Measurements from ENCODE around the gene FIP1L1.
"Not testable (repeated sequence)": the region's sequence is repeated elsewhere in the genome, so short reads cannot be mapped to it uniquely, and the experiment has no call there.

FIP1L1 gene

DNA sequence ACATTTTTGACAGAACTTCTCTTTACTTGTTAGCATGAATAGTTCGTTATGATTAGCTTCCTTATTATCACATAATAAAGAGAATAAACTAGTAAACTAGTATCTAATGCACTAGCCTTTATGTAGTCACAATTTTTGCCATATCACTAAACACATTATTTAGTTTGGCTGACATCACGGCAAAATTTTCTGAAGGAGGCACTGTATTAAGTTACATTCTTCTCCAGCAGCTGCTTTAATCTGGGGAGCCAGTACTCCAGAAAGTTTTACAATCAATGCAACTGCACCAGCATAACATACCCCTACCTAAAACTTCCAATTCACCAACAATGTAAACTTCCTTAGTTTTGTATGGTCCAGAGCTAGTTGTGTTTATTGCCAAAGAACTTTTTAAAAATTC is 87.8 kb downstream of the FIP1L1 start:
- no peaks in the 10 kb centered on the region for H3K9me3 ChIP-seq
- H3K27ac ChIP-seq = no peak overlapping the region
- no peaks in the 10 kb centered on the region for H3K27me3 ChIP-seq
- H3K4me1 ChIP-seq (ENCODE audit: control insufficient read depth in 1 of 2, insufficient read depth in 1 of 2, low read depth in 1 of 2, low read length in 1 of 2) = no peaks in the 10 kb centered on the region
- H3K36me3 ChIP-seq = peaks cover 30% of the 10 kb centered on the region
- TF ChIP-seq, protein P1, sequence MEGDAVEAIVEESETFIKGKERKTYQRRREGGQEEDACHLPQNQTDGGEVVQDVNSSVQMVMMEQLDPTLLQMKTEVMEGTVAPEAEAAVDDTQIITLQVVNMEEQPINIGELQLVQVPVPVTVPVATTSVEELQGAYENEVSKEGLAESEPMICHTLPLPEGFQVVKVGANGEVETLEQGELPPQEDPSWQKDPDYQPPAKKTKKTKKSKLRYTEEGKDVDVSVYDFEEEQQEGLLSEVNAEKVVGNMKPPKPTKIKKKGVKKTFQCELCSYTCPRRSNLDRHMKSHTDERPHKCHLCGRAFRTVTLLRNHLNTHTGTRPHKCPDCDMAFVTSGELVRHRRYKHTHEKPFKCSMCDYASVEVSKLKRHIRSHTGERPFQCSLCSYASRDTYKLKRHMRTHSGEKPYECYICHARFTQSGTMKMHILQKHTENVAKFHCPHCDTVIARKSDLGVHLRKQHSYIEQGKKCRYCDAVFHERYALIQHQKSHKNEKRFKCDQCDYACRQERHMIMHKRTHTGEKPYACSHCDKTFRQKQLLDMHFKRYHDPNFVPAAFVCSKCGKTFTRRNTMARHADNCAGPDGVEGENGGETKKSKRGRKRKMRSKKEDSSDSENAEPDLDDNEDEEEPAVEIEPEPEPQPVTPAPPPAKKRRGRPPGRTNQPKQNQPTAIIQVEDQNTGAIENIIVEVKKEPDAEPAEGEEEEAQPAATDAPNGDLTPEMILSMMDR (IDR thresholded peaks at IDR 0.05) = no peak
- H3K4me3 ChIP-seq (ENCODE audit: low read depth in 1 of 2, low read length in 1 of 2) = no peak overlapping the region

DNA sequence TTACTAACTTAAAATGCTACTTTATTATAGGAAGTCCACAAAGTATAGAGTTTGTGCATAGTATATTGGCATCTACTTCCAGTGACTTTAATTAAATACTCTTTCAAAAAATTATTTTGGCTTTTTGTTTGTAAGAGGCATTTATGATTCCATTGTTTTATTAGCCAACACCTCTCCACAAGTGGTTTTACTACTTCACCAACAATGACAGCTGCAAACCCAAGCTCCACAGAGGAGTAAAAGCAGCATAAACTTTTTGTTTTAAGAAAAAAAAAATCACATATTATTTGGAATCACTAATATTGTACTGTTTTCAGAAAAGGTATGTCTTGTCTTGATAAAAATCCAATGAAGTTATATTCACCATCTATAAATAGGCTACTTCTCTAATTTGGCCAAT is 88.5 kb downstream of the FIP1L1 start:
- TF ChIP-seq, protein P1 (IDR thresholded peaks at IDR 0.05) = no peak
- Histone ChIP-seq H3K27ac (no peak overlapping the region), H3K27me3 (no peaks in the 10 kb centered on the region), H3K36me3 (peaks cover 24% of the 10 kb centered on the region), H3K4me3 (ENCODE audit: low read depth in 1 of 2, low read length in 1 of 2) (no peak overlapping the region), H3K9me3 (no peaks in the 10 kb centered on the region), H3K4me1 (ENCODE audit: control insufficient read depth in 1 of 2, insufficient read depth in 1 of 2, low read depth in 1 of 2, low read length in 1 of 2) (no peaks in the 10 kb centered on the region)

DNA sequence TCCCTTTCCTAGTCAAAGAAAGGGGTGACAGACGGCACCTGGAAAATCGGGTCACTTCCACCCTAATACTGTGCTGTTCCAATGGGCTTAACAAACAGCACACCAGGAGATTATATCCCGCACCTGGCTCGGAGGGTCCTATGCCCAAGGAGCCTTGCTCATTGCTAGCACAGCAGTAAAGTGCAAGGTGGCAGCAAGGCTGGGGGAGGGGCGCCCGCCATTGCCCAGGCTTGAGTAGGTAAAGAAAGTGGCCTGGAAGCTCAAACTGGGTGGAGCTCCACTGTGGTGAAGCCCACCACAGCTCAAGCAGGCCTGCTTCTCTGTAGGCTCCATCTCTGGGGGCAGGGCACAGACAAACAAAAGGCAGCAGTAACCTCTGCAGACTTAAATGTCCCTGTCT is 89.1 kb downstream of the FIP1L1 start:
- H3K27ac ChIP-seq; H3K4me3 ChIP-seq (ENCODE audit: low read depth in 1 of 2, low read length in 1 of 2); H3K27me3 ChIP-seq; H3K9me3 ChIP-seq; H3K4me1 ChIP-seq (ENCODE audit: control insufficient read depth in 1 of 2, insufficient read depth in 1 of 2, low read depth in 1 of 2, low read length in 1 of 2): not testable (repeated sequence)
- peaks cover 17% of the 10 kb centered on the region for H3K36me3 ChIP-seq

DNA sequence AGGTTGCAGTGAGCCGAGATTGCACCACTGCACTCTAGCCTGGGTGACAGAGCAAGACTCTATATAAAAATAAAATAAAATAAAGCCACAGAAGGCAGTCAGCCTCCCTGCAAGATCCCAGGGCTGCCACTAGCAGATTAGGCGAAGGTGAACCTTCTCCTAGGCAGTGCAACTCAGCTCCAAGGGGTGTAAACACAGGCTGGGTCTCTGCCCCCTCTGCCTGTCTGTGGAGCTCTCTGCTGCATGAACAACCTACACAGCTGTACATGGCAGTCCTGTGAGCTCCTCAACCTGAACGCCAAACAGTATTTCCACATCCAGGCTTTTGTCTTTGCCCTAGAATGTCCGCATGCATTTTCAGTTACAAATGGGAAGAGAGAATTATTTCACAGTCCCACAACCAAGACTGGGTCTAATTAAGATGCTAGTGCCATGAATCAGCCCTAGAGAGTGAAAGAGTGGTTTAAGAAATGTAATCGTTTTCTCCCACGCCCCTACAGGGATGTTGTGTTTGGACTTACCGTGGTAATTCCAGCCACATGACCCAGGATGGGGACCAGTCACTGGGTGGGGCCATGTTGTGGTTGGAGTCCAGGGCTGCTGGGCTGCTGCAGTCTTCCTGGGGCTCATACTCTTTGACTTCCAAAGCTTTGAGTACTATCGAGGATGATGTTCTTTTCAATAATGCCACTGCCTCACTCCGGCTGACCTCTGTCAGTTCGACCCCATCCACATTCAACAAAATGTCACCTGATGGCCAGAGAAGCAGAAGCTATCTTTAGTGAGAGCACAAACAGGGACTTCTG is 99.0 kb downstream of the FIP1L1 start:
- TF ChIP-seq, protein P1 (IDR thresholded peaks at IDR 0.05) = no peak
- H3K4me1 ChIP-seq (ENCODE audit: control insufficient read depth in 1 of 2, insufficient read depth in 1 of 2, low read depth in 1 of 2, low read length in 1 of 2) = no peaks in the 10 kb centered on the region
- no peak overlapping the region for H3K4me3 ChIP-seq (ENCODE audit: low read depth in 1 of 2, low read length in 1 of 2)
- H3K36me3 ChIP-seq = no peaks in the 10 kb centered on the region
- no peaks in the 10 kb centered on the region for H3K9me3 ChIP-seq
- no peaks in the 10 kb centered on the region for H3K27me3 ChIP-seq
- H3K27ac ChIP-seq = no peak overlapping the region

DNA sequence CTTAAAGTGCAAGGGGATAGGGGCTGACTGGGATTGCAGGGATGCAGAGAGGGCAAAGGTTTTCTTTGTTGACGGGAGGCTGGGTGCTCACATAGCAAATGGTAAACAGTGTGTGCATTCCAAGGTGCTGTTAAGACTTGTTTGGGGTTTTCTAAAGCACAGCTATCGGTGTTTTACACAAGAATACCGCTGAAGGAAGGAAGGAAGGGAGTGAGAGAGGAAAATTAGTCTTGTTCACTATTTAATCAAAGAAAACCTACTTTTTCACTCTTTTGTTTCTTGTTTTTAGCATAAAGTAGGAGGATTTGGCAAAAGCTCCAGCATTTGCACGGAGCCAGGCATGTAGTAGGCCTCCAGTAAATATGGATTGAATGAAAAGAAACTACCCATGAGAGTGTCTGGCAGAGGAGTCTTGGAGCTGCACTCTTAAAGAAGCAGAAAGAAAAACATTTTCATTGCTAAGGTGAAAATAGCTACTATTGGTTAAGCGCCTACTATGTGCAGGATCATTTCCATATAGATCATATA is 99.7 kb downstream of the FIP1L1 start:
- Histone ChIP-seq H3K27ac (no peak overlapping the region), H3K4me3 (ENCODE audit: low read depth in 1 of 2, low read length in 1 of 2) (no peak overlapping the region), H3K36me3 (no peaks in the 10 kb centered on the region), H3K4me1 (ENCODE audit: control insufficient read depth in 1 of 2, insufficient read depth in 1 of 2, low read depth in 1 of 2, low read length in 1 of 2) (no peaks in the 10 kb centered on the region), H3K27me3 (no peaks in the 10 kb centered on the region), H3K9me3 (no peaks in the 10 kb centered on the region)
- TF ChIP-seq, protein P1 (IDR thresholded peaks at IDR 0.05) = no peak

DNA sequence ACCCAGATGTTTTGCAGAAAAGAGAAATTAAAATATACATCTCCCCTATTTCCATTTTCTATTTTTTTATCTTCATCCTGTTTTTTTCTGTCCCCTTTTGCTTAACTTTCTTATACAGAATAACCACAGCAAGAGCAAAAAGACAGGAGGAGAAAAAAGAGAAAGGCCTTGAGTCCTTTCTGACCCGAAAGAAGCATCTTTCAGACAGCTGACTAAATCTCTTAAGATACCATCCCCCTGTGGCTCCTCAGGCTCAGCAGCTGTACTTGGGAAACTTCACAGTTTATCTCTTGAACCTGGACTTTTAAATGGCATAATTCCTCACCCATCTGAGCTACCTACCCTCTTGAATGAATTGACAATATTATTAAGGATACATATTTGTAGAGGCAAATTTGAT is 100.2 kb downstream of the FIP1L1 start:
- no peaks in the 10 kb centered on the region for H3K4me1 ChIP-seq (ENCODE audit: control insufficient read depth in 1 of 2, insufficient read depth in 1 of 2, low read depth in 1 of 2, low read length in 1 of 2)
- no peak overlapping the region for H3K27ac ChIP-seq
- TF ChIP-seq, protein P1 (IDR thresholded peaks at IDR 0.05) = no peak

More for the DNA sequence above, 100.2 kb downstream of the FIP1L1 start:
- Histone ChIP-seq H3K4me3 (ENCODE audit: low read depth in 1 of 2, low read length in 1 of 2) (no peak overlapping the region), H3K9me3 (no peaks in the 10 kb centered on the region), H3K27me3 (no peaks in the 10 kb centered on the region), H3K36me3 (no peaks in the 10 kb centered on the region)

Data from neutrophil (primary cell).